Measurements from ENCODE around the gene PCOLCE2.
A peak's percentile ranks its signal among the peaks of the same experiment; 100 is the strongest.
"Not testable (repeated sequence)": the region's sequence is repeated elsewhere in the genome, so short reads cannot be mapped to it uniquely, and the experiment has no call there.

Gene PCOLCE2

GRCh38 chr3:142898346-142899213, 9.7 kb upstream of the PCOLCE2 start:
- no peak for DNase-seq

- no peak for DNase-seq
Observed at GRCh38 chr3:142897807-142898206, 8.9 kb upstream of the PCOLCE2 start.

GRCh38 chr3:142896996-142897395, 8.1 kb upstream of the PCOLCE2 start:
- DNase-seq, result no peak

DNA sequence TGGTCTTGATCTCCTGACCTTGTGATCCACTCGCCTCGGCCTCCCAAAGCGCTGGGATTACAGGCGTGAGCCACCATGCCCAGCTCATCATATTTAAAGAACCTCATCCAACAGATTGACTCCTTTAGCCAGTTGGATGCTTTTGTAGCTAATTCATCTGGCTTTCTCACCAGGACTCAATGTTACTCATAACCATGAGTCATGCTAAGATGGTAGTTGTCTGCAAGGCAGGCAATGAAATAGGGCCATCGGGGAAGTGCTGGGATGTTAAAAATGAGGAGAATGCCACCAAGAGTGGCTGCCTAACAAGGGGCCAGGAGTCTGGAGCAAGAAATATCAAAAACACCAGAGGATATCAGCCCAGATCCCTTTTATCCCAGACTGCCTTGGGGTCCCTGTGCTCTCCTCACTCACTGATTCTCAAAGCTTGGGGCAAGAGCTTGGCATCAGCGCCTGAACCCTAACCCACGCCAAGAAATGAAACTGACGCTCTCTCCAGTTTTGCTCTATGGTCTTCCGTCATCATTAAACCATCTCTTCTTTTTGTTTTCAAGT, 7.4 kb upstream of the PCOLCE2 start:
- no peak for DNase-seq

- DNase-seq, result no peak
Observed at GRCh38 chr3:142894493-142894892, 5.6 kb upstream of the PCOLCE2 start.

- no peak for DNase-seq
Observed at GRCh38 chr3:142892714-142893113, 3.8 kb upstream of the PCOLCE2 start.

- DNase-seq, result no peak
Observed at GRCh38 chr3:142890592-142890991, 1.7 kb upstream of the PCOLCE2 start.

GRCh38 chr3:142889212-142890014, 530 bp upstream of the PCOLCE2 start:
- no peak for DNase-seq

DNA sequence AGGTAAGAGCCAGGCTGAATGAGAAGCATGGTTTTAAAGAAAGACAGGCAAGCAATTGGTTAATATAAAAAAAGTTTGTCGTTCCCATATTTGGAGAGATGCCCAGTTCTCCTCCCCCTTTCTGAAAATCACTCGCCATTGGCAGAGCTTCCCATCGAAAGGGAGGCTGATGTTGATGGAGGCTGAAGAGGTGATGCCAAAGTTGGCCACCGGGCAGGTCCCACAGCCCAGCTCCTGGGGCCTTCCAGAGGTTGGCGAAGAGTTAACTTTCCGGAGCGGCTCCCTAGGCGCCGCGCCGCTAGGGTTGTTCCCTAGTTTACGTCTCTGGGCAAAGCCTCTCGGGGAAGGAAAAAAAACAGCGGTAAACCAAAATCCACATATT, 793 bp downstream of the PCOLCE2 start:
- DNase-seq, result peak; percentile 29

DNA sequence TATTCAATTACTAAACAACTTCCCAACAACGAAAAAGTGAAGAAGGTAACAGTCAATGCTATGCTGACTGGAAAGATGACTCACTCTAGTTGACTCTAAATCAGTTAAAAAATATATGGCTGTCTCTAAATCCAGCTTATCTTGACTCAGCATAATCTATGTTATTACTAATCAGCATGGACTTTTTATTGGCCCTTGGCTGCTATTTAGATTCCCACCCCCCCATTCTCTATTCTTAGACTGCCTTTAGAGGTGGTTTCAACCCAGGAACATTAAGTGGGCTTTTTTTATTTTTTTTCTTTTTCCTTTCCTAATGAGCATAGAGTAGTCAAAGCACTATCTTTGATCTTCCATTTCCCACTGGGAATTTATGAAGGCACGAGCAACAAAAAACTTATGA, 1.9 kb downstream of the PCOLCE2 start:
- DNase-seq, result no peak

DNA sequence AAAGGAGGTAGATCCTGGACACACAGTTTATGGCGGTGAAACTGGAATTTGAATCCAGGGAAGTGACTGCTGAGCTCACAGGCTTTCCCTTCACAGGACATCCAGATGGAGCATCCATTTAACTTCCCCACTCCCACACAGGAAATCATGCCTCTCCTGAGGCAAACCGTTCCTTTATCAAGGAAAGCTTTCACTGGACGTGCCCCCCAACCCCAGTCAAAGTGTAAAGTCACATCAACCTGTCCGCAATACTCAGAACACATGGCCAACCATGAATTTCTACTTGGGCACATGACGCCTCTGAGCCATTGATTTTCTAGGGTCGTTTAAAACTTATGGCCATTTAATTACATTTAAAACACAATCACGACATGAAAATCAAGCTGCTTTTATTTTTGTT, 2.9 kb downstream of the PCOLCE2 start:
- DNase-seq, result no peak

- DNase-seq, result no peak
Observed at GRCh38 chr3:142884531-142884930, 4.4 kb downstream of the PCOLCE2 start.

GRCh38 chr3:142883534-142883933, 5.3 kb downstream of the PCOLCE2 start:
- not testable (repeated sequence) for DNase-seq

DNA sequence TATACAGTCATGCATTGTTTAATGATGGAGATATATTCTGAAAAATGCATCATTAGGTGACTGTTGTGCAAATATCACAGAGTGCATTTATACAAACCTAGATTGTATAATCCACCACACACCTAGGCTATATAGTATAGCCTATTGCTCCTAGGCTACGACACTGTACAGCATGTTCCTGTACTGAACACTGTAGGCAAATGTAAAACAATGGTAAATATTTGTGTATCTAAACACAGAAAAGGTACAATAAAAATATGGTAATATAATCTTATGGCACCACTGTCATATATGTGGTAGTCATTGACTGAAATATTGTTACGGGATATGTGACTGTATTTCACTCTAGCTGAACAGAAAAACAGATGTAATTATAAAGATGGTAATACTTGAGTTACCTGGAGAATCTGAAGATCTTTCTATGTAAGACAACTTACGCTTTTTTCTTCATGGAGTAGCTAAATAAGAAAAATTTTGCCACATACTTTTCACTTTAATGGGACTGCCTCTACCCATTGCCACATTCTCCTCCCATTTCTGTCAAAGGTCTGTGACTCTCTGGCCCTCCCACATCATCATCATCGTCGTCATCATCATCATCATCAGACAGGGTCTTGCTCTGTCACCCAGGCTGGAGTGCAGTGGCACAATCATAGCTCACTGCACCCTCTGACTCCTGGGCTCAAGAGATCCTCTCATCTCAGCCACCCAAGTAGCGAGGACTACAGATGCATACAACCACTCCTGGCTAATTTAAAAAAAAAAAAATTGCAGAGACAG, 7.2 kb downstream of the PCOLCE2 start:
- DNase-seq, result no peak

- no peak for DNase-seq
Observed at GRCh38 chr3:142878649-142879300, 10.1 kb downstream of the PCOLCE2 start.

- no peak for DNase-seq
Observed at GRCh38 chr3:142876417-142876816, 12.5 kb downstream of the PCOLCE2 start.

- no peak for DNase-seq
Observed at GRCh38 chr3:142875583-142876207, 13.2 kb downstream of the PCOLCE2 start.

DNA sequence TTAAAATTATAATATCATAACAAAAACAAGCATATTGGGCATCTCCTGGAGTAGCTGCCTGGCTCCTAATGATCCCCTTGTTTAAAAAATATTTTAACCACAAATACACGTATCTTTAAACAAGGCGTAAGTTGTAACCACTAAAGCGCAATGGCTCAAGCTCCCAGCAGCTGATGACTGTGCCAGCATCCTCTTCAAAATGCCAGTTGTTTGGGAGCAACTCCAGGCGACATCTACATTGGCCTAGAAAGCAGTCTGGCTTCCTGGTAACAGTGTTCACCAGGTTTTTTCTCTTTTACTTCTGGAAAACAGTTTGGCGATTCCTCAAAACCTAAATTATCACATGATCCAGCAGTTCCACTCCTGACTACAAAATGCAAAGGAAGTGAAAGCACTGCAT, 13.8 kb downstream of the PCOLCE2 start:
- DNase-seq, result no peak

DNA sequence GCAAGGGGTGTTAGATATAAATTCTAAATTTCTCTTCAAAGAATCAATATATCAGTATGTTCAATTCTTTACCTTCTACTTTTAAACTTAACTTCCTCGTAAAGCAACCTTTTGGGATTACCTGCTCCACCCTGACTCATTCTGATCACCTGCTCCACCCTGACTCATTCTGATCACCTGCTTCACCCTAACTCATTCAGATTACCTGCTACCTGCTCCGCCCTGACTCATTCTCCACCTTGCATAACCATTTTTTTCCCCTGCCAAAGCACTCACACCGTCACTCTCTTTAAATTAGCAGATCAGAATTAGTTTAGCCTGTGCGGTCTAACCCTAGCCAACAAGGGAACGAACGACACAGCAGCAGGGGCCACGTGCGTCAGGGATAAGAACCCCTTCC, 20.5 kb downstream of the PCOLCE2 start:
- DNase-seq, result not testable (repeated sequence)

DNA sequence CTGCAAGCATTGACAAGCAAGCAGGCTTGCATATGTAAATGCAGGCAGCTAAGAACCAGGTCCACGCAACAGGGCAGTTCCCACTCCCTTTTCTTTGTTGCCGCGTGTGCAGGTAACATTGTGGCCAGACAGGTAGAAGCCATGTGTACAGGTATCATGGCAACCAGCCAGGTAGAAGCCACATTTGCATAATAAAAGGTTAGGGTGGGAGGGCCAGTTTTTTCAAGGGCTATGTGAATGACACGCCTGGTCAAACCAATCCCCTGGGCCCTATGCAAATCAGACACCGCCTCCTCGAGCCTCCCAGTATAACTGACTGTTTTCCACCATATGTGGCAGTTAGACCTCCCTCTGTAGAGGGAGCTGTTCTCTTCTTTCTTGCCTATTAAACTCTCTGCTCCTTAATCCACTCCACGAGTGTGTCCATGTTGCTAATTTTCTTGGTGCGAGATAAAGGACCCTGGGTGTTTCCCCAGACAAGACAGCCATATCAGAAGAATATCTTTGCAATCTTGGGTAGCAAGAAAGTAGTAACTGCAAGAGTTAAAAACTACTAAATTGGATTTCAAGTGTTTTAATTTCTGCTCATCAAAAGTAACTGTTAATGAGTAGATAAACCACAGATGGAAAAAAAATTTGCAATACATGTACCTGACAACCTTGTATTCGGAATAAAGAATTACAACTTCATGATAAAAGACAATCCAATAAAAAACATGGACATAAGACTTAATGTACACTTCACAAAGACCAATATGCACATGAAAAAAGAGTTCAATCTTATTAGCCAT, 21.8 kb downstream of the PCOLCE2 start:
- DNase-seq, result no peak
